GM20000 (cell line): ENCODE measurements around the gene GGACT.
A peak's percentile ranks its signal among the peaks of the same experiment; 100 is the strongest.

ENCODE experiments used
- DNase-seq: peaks from one replicate; pipeline ENCODE4 v3.0.0; 2012; ENCODE audit warnings: low spot score
- TF ChIP-seq, protein P1 (sequence below): IDR thresholded peaks from 2 replicates; pipeline ENCODE4 v1.5.1; 2012; ENCODE audit warnings: mild to moderate bottlenecking, control low read depth; ENCODE audit errors: extremely low read depth, missing control alignments

GGACT gene

DNA sequence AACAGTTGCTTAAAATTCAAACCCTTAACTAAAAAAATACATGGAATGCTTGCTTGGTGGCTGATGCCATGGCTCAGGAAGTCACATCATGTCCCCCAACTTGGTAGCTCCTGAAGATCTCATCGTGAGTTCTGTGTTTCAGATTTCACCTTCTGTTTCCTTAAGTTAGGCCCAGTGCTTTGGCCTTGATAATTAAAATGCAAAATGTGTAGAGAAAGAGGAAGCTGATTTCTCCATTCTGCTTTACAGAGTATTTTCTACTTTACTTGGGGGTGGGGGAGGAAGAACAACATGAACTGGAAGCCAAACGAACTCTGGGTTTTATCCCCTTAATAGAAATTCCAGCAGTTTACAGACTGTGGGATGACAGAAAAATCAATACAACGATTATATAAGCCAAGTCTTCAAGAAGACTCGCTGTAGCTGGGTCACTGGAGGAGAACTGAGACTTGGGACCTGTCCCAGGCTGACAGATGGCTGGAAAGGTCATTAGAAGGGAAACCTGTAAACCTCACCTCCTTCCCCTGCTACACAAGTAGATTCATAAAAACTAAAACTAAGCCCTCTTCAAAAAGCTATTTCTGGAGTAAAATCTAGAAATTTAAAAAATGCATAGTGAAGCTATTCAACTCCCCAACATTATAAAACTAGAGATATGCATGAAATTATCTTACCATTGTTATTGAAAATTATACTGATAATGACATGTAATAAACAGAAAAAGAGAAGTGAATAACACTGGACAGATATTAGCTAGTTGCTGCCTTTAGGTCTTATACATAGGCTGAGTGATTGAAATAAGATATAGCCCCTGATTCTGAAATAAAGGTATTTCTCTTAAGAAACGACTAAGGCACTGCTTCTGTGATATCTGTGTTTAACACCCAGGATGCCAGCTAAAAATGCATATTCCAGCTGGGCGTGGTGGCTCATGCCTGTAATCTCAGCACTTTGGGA is 22.1 kb upstream of the GGACT start:
- DNase-seq, result peak; percentile 41
- TF ChIP-seq, protein P1, sequence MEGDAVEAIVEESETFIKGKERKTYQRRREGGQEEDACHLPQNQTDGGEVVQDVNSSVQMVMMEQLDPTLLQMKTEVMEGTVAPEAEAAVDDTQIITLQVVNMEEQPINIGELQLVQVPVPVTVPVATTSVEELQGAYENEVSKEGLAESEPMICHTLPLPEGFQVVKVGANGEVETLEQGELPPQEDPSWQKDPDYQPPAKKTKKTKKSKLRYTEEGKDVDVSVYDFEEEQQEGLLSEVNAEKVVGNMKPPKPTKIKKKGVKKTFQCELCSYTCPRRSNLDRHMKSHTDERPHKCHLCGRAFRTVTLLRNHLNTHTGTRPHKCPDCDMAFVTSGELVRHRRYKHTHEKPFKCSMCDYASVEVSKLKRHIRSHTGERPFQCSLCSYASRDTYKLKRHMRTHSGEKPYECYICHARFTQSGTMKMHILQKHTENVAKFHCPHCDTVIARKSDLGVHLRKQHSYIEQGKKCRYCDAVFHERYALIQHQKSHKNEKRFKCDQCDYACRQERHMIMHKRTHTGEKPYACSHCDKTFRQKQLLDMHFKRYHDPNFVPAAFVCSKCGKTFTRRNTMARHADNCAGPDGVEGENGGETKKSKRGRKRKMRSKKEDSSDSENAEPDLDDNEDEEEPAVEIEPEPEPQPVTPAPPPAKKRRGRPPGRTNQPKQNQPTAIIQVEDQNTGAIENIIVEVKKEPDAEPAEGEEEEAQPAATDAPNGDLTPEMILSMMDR, result no peak

DNA sequence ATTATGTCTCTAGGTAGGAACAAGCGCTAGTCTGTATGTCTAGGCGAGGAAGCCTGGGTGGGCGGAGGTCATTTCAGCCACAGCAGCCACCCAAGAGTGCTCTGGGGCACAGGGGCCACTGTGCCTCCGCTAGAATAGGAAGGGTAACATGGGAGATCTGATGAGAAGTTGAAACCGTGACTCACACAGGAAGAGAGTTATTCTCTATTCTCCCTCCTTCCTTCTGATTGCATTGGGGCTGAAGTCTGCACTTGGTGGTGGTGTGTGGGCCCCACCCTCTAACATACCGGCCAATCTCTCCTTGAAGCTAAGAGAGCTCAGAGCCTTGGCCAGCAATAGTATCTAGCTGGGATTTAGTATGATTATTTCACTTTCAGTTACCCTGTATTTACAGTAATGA is 20.3 kb upstream of the GGACT start:
- TF ChIP-seq, protein P1, result no peak
- peak; percentile 70 for DNase-seq

DNA sequence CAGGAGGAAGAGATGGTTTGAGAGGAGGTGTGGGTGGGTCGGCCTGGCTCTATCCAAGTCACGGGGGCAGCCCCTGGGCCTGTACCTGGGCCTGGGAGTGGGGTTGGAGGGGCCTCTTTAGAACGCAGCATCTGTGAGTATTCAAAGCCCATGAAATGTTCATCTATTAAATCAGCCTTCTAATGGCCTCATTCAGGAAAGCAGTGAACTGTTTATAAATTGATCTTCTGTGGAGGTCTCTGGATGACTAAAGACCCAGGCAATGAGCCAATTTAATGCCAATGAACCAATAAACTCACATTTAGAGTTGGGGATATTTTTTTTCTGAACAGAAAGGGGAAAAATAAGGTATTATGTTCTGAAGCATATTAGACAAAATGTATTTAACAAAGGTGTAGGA is 19.9 kb upstream of the GGACT start:
- TF ChIP-seq, protein P1, result no peak
- no peak for DNase-seq

DNA sequence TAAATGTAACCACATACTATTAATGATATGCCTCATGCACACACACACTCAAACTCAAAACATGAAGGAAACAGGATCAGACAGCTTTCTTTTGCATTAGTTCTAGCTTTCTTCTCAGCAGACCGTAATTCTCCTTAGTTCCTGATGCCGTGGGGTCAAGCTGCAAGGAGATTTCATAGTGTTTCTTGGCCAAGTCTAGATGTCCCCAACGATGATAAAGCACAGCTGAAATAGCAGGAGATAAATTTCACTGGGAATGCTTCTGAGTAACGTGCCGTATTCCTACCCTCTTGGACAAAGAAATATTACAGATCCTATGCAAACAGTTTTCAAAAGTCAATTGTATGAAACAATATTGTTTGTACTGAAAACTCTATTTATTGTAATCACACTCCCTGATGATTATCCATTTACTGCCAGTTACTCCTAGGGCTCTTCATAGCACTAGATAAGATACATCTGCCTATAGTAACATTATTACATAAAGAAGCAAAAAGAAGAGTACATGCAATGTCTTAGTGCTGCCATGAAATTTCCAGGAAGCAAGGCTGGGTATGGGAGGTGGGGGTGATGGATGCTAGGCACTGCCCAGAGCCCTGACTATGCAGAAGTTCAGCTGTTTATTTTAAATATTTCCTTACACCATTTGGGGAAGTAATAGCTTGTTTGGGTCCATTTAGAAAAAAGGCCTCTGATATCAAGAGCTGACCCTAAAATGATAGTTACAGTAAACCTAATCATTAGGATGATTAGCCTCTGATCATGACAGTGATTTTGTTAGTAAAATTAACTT is 16.5 kb upstream of the GGACT start:
- TF ChIP-seq, protein P1, result no peak
- DNase-seq, result no peak

DNA sequence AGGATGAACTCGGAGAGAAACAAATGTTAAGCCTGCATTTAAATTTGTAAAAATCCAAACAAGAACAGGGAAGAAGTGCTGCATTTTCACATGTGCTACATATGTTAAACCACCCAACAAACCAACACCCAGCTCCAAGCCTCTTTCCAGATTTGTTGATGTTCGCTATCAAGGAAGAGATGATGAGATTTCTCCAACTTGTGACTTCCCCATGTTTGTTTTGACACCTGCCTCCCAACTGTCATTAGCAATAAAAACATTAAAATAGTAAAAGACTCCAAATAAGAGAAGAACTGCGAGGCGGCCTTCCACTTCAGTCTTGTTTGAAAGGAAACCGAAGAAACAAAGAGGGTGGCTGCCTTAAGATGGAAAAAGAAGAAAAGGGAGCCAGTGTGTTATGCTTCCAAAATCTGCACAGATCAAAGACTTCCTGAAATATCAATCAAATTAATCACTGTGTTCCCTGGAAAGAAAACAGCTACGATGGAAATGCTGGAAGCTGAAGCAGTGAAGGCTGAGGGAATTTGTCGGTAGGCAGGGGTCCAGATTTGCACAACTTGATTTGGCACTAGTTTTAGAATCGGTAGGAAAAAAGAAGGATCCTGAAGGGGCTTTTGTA is 14.0 kb upstream of the GGACT start:
- DNase-seq, result no peak
- TF ChIP-seq, protein P1, result no peak

DNA sequence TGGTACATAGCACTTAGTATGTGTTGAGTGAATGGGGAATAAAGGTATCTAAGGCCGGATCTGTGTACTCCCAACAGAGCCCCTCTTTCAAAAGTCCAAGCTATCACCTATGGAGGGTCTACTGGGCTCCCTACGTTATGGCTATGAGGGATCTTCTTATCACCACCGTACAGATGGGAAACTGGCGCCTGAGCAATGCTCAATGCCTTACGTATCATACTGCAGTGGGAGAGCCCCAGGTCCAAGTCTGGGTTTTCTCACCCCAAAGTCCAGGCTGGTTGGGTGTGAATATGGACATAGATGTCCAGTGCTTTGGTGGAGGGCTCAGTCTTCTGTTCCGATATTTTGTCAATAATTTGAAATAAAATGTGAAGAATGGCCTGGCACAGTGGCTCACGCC is 13.1 kb upstream of the GGACT start:
- TF ChIP-seq, protein P1, result no peak
- no peak for DNase-seq
